NCI-H2227 treated with DMSO at 0.1 percent for 48 hours (cell line): ENCODE measurements around the gene RNF115.
"Not testable (repeated sequence)": the region's sequence is repeated elsewhere in the genome, so short reads cannot be mapped to it uniquely, and the experiment has no call there.

Source experiments
- DNase-seq: peaks from one replicate; lab custom pipeline; 2025; lab: John Stamatoyannopoulos, UW

Gene RNF115

GRCh38 chr1:145730467-145730866 lies 93.4 kb downstream of the RNF115 start:
- no peak for DNase-seq

GRCh38 chr1:145729666-145730436 lies 94.0 kb downstream of the RNF115 start:
- no peak for DNase-seq

GRCh38 chr1:145729196-145729595 lies 94.7 kb downstream of the RNF115 start:
- DNase-seq, result no peak

GRCh38 chr1:145726193-145726592 lies 97.7 kb downstream of the RNF115 start:
- DNase-seq, result not testable (repeated sequence)

GRCh38 chr1:145720878-145721671 lies 102.8 kb downstream of the RNF115 start:
- DNase-seq, result peak; percentile 25

- DNase-seq, result no peak
Observed at GRCh38 chr1:145720556-145720877, 103.4 kb downstream of the RNF115 start.

- no peak for DNase-seq
Observed at GRCh38 chr1:145719230-145720079, 104.4 kb downstream of the RNF115 start, which contains the start of gene CD160. Gene CD160, plus strand, starts transcription at chr1:145719499. Its CDS starts 8,829 bp downstream, at chr1:145728328.

- not testable (repeated sequence) for DNase-seq
Observed at GRCh38 chr1:145718465-145718864, 105.4 kb downstream of the RNF115 start.

- no peak for DNase-seq
Observed at GRCh38 chr1:145717833-145718232, 106.1 kb downstream of the RNF115 start.

- no peak for DNase-seq
Observed at GRCh38 chr1:145716641-145717345, 107.1 kb downstream of the RNF115 start.

- DNase-seq, result no peak
Observed at GRCh38 chr1:145714524-145715111, 109.3 kb downstream of the RNF115 start.

GRCh38 chr1:145711213-145711651 lies 112.7 kb downstream of the RNF115 start:
- DNase-seq, result no peak

GRCh38 chr1:145710291-145711027 lies 113.4 kb downstream of the RNF115 start:
- DNase-seq, result no peak

- no peak for DNase-seq
Observed at GRCh38 chr1:145708063-145708462, 115.8 kb downstream of the RNF115 start.

- no peak for DNase-seq
Observed at GRCh38 chr1:145707183-145707867, 116.6 kb downstream of the RNF115 start, which contains the start of gene PDZK1. Gene PDZK1, minus strand, starts transcription at chr1:145707368. Its CDS starts 19,347 bp downstream, at chr1:145688021.

GRCh38 chr1:145706086-145706664 lies 117.7 kb downstream of the RNF115 start:
- DNase-seq, result no peak

GRCh38 chr1:145705622-145706021 lies 118.3 kb downstream of the RNF115 start:
- DNase-seq, result no peak

- DNase-seq, result no peak
Observed at GRCh38 chr1:145702826-145703225, 121.1 kb downstream of the RNF115 start.

GRCh38 chr1:145702052-145702451 lies 121.8 kb downstream of the RNF115 start:
- no peak for DNase-seq
